Activated CD4-positive, alpha-beta T cell treated with anti-CD3 and anti-CD28 coated beads for 48 hours (primary cell): ENCODE results near the gene PGM5.
"Not testable (repeated sequence)": the region's sequence is repeated elsewhere in the genome, so short reads cannot be mapped to it uniquely, and the experiment has no call there.

Source experiments
- DNase-seq: peaks from one replicate; pipeline ENCODE4 v3.0.0-alpha.2; 2020

The PGM5 gene

GRCh38 chr9:68383894-68384293 lies 27.5 kb downstream of the PGM5 start:
- not testable (repeated sequence) for DNase-seq

- not testable (repeated sequence) for DNase-seq
Measured at GRCh38 chr9:68389558-68389957, 33.1 kb downstream of the PGM5 start.

- DNase-seq, result not testable (repeated sequence)
Measured at GRCh38 chr9:68390737-68391136, 34.3 kb downstream of the PGM5 start.

GRCh38 chr9:68396411-68397094 lies 40.1 kb downstream of the PGM5 start:
- not testable (repeated sequence) for DNase-seq

- not testable (repeated sequence) for DNase-seq
Measured at GRCh38 chr9:68397095-68397423, 40.6 kb downstream of the PGM5 start.

- not testable (repeated sequence) for DNase-seq
Measured at GRCh38 chr9:68397796-68398195, 41.4 kb downstream of the PGM5 start.

GRCh38 chr9:68398324-68398723 lies 41.9 kb downstream of the PGM5 start:
- not testable (repeated sequence) for DNase-seq

GRCh38 chr9:68404421-68405185 lies 48.2 kb downstream of the PGM5 start:
- DNase-seq, result not testable (repeated sequence)

- not testable (repeated sequence) for DNase-seq
Measured at GRCh38 chr9:68411865-68412264, 55.5 kb downstream of the PGM5 start.

GRCh38 chr9:68412754-68413153 lies 56.3 kb downstream of the PGM5 start:
- not testable (repeated sequence) for DNase-seq

- DNase-seq, result not testable (repeated sequence)
Measured at GRCh38 chr9:68415065-68415464, 58.7 kb downstream of the PGM5 start.

- no peak for DNase-seq
Measured at GRCh38 chr9:68416936-68417564, 60.6 kb downstream of the PGM5 start.

GRCh38 chr9:68417762-68418161 lies 61.4 kb downstream of the PGM5 start:
- DNase-seq, result no peak

GRCh38 chr9:68418259-68418845 lies 61.9 kb downstream of the PGM5 start:
- DNase-seq, result no peak

GRCh38 chr9:68419901-68420300 lies 63.5 kb downstream of the PGM5 start:
- no peak for DNase-seq

GRCh38 chr9:68426755-68427154 lies 70.3 kb downstream of the PGM5 start:
- DNase-seq, result no peak

GRCh38 chr9:68427216-68427977 lies 71.0 kb downstream of the PGM5 start:
- DNase-seq, result no peak

- no peak for DNase-seq
Measured at GRCh38 chr9:68428481-68428880, 72.1 kb downstream of the PGM5 start.

- no peak for DNase-seq
Measured at GRCh38 chr9:68429631-68430030, 73.2 kb downstream of the PGM5 start.

GRCh38 chr9:68431307-68431706 lies 74.9 kb downstream of the PGM5 start:
- DNase-seq, result no peak

GRCh38 chr9:68433531-68434110 lies 77.2 kb downstream of the PGM5 start:
- no peak for DNase-seq

- no peak for DNase-seq
Measured at GRCh38 chr9:68437785-68438184, 81.4 kb downstream of the PGM5 start.
